PC-9 (cell line): ENCODE measurements around the gene PIK3CA. TPM values are rescaled to one million over a fixed set of nuclear protein-coding genes. Genes with fewer than 3 reads are reported as not detected.

ENCODE experiments used
- BruUV-seq: library from RNA; stranded (reverse); fragments of 400-500 nt; replicated peaks from 2 replicates; lab custom pipeline; 2021; lab: Mats Ljungman, UMichigan
- CTCF ChIA-PET: fragments of 300-600 bp; sonication (Branson Sonifier 250); formaldehyde crosslinking; loops from one replicate; lab custom pipeline; 2022; ENCODE audit warnings: antibody characterized with exemption; lab: Charles Lee
- POLR2A ChIA-PET: fragments of 300-600 bp; sonication (Branson Sonifier 250); formaldehyde crosslinking; loops from one replicate; lab custom pipeline; 2022; ENCODE audit warnings: antibody characterized with exemption; ENCODE audit not compliant: unreplicated experiment; lab: Charles Lee
- DNase-seq, 2 experiments: peaks; one replicate each; pipeline versions ENCODE4 v3.0.0 to v3.0.0-alpha.2; 2015 to 2022; ENCODE audit warnings: mixed read lengths in 1 of 2
- H2AFZ ChIP-seq: fragments of 200-600 bp; sonication (generic); 2 replicates; pipeline ENCODE4 v1.8.1; 2017; ENCODE audit warnings: antibody characterized with exemption
- H3F3A ChIP-seq: fragments of 200-600 bp; sonication (generic); 2 replicates; pipeline ENCODE4 v1.8.1; 2017; ENCODE audit warnings: antibody characterized with exemption, mild to moderate bottlenecking, low read depth; ENCODE audit not compliant: insufficient read depth
- H3K27ac ChIP-seq: fragments of 200-600 bp; sonication (generic); 2 replicates; pipeline ENCODE4 v1.6.1; 2016; ENCODE audit warnings: mixed run types
- H3K27me3 ChIP-seq: fragments of 200-600 bp; sonication (generic); 2 replicates; pipeline ENCODE4 v1.6.1; 2016; ENCODE audit warnings: low read depth, mixed run types; ENCODE audit not compliant: insufficient read depth
- H3K36me3 ChIP-seq: fragments of 200-600 bp; sonication (generic); 2 replicates; pipeline ENCODE4 v1.6.1; 2016; ENCODE audit warnings: low read depth, mixed run types
- H3K4me1 ChIP-seq: fragments of 200-600 bp; sonication (generic); replicated peaks from 2 replicates; pipeline ENCODE4 v1.6.1; 2016; ENCODE audit warnings: mixed run types; ENCODE audit not compliant: insufficient read depth
- H3K4me2 ChIP-seq: fragments of 200-600 bp; sonication (generic); 2 replicates; pipeline ENCODE4 v1.6.1; 2017; ENCODE audit warnings: mixed run types
- H3K4me3 ChIP-seq: fragments of 200-600 bp; sonication (generic); 2 replicates; pipeline ENCODE4 v1.6.1; 2016; ENCODE audit warnings: mixed run types
- H3K79me2 ChIP-seq: fragments of 200-600 bp; sonication (generic); 2 replicates; pipeline ENCODE4 v1.6.1; 2017; ENCODE audit warnings: low read depth, mixed run types
- H3K9me2 ChIP-seq: fragments of 200-600 bp; sonication (generic); 2 replicates; pipeline ENCODE4 v1.8.1; 2017; ENCODE audit warnings: mild to moderate bottlenecking; ENCODE audit not compliant: insufficient read depth
- H3K9me3 ChIP-seq: fragments of 200-600 bp; sonication (generic); 2 replicates; pipeline ENCODE4 v1.8.1; 2016; ENCODE audit warnings: low read depth; ENCODE audit not compliant: insufficient read depth
- H4K20me1 ChIP-seq: fragments of 200-600 bp; sonication (generic); 2 replicates; pipeline ENCODE4 v1.8.1; 2017; ENCODE audit not compliant: insufficient read depth
- CTCF ChIP-seq: fragments of 200-600 bp; sonication (generic); conservative IDR thresholded peaks from 2 replicates; pipeline ENCODE4 v1.6.1; 2017; ENCODE audit warnings: mixed run types, antibody characterized with exemption, mild to moderate bottlenecking, moderate library complexity
- EZH2 ChIP-seq: fragments of 200-600 bp; sonication (generic); IDR thresholded peaks from 2 replicates; pipeline ENCODE4 v1.8.0; 2017; ENCODE audit warnings: antibody characterized with exemption, low read depth
- intact Hi-C: fragments of 100-400 bp; cut with micrococcal nuclease; formaldehyde crosslinking; loops from one replicate; pipeline ENCODE4 v1.10.0; 2022; ENCODE audit not compliant: unreplicated experiment
- total RNA-seq: library from RNA; stranded (reverse); gene quantifications from 2 replicates; pipeline ENCODE4 v1.2.3, GENCODE V29; 2021

PIK3CA gene
- total RNA-seq, 1 experiment from 2014 or later = 39.9 TPM

GRCh38 chr3:179278932-179279693 lies 131.0 kb downstream of the PIK3CA start:
- Histone ChIP-seq H3K9me2 (no peaks in the 10 kb centered on the region), H4K20me1 (no peaks in the 10 kb centered on the region), H3K27me3 (no peaks in the 10 kb centered on the region), H3K4me3 (no peak overlapping the region), H3K4me1 (no peaks in the 10 kb centered on the region), H3K79me2 (no peaks in the 10 kb centered on the region), H3K36me3 (no peaks in the 10 kb centered on the region), H3K9me3 (no peaks in the 10 kb centered on the region), H3K27ac (no peak overlapping the region), H3F3A (no peaks in the 10 kb centered on the region), H3K4me2 (no peak overlapping the region), H2AFZ (0 out of 2 replicates have a peak overlapping the region, but pooled peaks have one; percentile 5)
- DNase-seq = no peak
- BruUV-seq = no TSS peak
- intact Hi-C loops = no loop called here
- ChIA-PET POLR2A (no interaction called here), CTCF (no interaction called here)
- no peak for TF ChIP-seq EZH2
- TF ChIP-seq CTCF = no peak

- Histone ChIP-seq H3K27ac (no peak overlapping the region), H3K4me1 (no peaks in the 10 kb centered on the region), H3K36me3 (no peaks in the 10 kb centered on the region), H2AFZ (no peak overlapping the region), H3K9me3 (no peaks in the 10 kb centered on the region), H3F3A (no peaks in the 10 kb centered on the region), H3K79me2 (no peaks in the 10 kb centered on the region), H4K20me1 (no peaks in the 10 kb centered on the region), H3K27me3 (no peaks in the 10 kb centered on the region), H3K4me2 (no peak overlapping the region), H3K4me3 (no peak overlapping the region), H3K9me2 (no peaks in the 10 kb centered on the region)
- POLR2A ChIA-PET = no interaction called here
- no TSS peak for BruUV-seq
- intact Hi-C loops = no loop called here
- no peak for TF ChIP-seq EZH2
- TF ChIP-seq CTCF = no peak
- no peak for DNase-seq
- CTCF ChIA-PET = no interaction called here
Observed at GRCh38 chr3:179279837-179280236, 131.7 kb downstream of the PIK3CA start.

GRCh38 chr3:179281825-179282224 lies 133.7 kb downstream of the PIK3CA start:
- CTCF ChIA-PET = no interaction called here

More at GRCh38 chr3:179281825-179282224, 133.7 kb downstream of the PIK3CA start:
- Histone ChIP-seq H3K4me3 (no peak overlapping the region), H3K79me2 (no peaks in the 10 kb centered on the region), H3K9me3 (no peaks in the 10 kb centered on the region), H3F3A (no peaks in the 10 kb centered on the region), H3K4me2 (no peak overlapping the region), H3K36me3 (no peaks in the 10 kb centered on the region), H4K20me1 (no peaks in the 10 kb centered on the region), H2AFZ (no peak overlapping the region), H3K27me3 (no peaks in the 10 kb centered on the region), H3K9me2 (no peaks in the 10 kb centered on the region), H3K4me1 (no peaks in the 10 kb centered on the region), H3K27ac (no peak overlapping the region)
- intact Hi-C loops = no loop called here
- TF ChIP-seq EZH2 (no peak), CTCF (no peak)
- POLR2A ChIA-PET = no interaction called here
- BruUV-seq = no TSS peak
- no peak for DNase-seq
